ELF-1 (cell line): ENCODE data around the gene SEMA3C.

Experiments used
- DNase-seq: peaks from one replicate; pipeline ENCODE4 v3.0.0-alpha.2; 2016; ENCODE audit warnings: low read depth, low spot score

Gene SEMA3C

DNA sequence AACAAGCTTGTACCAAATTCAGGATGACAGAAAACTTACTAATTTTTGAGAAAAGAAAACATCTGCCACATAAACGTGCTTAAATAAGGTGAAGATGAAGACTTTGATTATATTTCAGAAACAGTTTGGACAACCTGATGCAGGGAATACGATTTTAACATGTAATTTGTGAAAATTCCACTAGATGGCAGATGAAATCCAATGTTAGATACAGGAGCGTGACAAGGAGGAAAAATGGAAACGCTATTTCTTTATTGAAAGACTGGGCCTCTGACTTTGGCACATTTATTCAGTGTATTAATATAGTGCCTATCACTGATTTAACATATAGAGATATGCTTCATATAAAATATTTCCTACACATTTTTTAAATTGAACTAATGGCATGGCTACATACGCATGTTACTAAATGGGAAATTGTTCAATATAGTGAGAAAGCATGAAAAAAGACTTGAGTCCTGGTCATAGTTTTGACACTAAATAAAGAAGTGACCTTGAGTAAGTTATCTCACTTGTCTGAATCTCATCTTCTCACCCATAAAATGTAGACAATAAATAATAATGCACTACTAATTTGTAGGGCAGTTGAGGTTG lies 219.7 kb downstream of the SEMA3C start:
- DNase-seq, result no peak
